SJCRH30 (cell line): ENCODE measurements around the gene PLAC9. TPM values are rescaled to one million over a fixed set of nuclear protein-coding genes. Genes with fewer than 3 reads are reported as not detected.
"Not testable (repeated sequence)": the region's sequence is repeated elsewhere in the genome, so short reads cannot be mapped to it uniquely, and the experiment has no call there.

Experiments
- DNase-seq, 2 experiments: peaks; one replicate each; pipeline ENCODE4 v3.0.0-alpha.2; 2015 to 2020
- H3K27ac ChIP-seq: fragments of 250-450 bp; sonication (Bioruptor Pico); 2 replicates; pipeline ENCODE4 v1.5.1; 2020; ENCODE audit warnings: mild to moderate bottlenecking, moderate library complexity
- H3K27me3 ChIP-seq: fragments of 250-450 bp; sonication (Bioruptor Pico); 2 replicates; pipeline ENCODE4 v1.5.1; 2020; ENCODE audit warnings: mild to moderate bottlenecking, moderate library complexity
- H3K36me3 ChIP-seq: fragments of 250-450 bp; sonication (Bioruptor Pico); 2 replicates; pipeline ENCODE4 v1.5.1; 2020; ENCODE audit warnings: mild to moderate bottlenecking, moderate library complexity
- H3K4me1 ChIP-seq: fragments of 250-450 bp; sonication (Bioruptor Pico); 2 replicates; pipeline ENCODE4 v1.5.1; 2020; ENCODE audit warnings: mild to moderate bottlenecking, moderate library complexity
- H3K4me3 ChIP-seq: fragments of 250-450 bp; sonication (Bioruptor Pico); 2 replicates; pipeline ENCODE4 v1.5.1; 2020; ENCODE audit warnings: mild to moderate bottlenecking, moderate library complexity
- H3K9me3 ChIP-seq: fragments of 250-450 bp; sonication (Bioruptor Pico); replicated peaks from 2 replicates; pipeline ENCODE4 v1.5.1; 2020; ENCODE audit warnings: mild to moderate bottlenecking, moderate library complexity
- total RNA-seq: library from RNA; depleted of rRNA; stranded (reverse); fragments of >200 nt; shearing (Covaris generic); gene quantifications from 2 replicates; pipeline ENCODE4 v1.2.3, GENCODE V29; 2014; rRNA removed

Gene PLAC9, protein sequence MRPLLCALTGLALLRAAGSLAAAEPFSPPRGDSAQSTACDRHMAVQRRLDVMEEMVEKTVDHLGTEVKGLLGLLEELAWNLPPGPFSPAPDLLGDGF
- total RNA-seq = 4.7 and 7.2 TPM in 2 replicates

GRCh38 chr10:80132299-80133139 lies at the start of gene PLAC9:
Gene PLAC9, plus strand, starts transcription at chr10:80132730. Its CDS starts 33 bp downstream, at chr10:80132763.
- no peaks in the 10 kb centered on the region for H3K36me3 ChIP-seq
- H3K27me3 ChIP-seq = no peaks in the 10 kb centered on the region
- peak within 1 kb of the TSS; percentile 64 for H3K4me3 ChIP-seq
- H3K4me1 ChIP-seq = peaks cover 14% of the 10 kb centered on the region; the same call in 1 of the 2 replicates
- no peaks in the 10 kb centered on the region for H3K9me3 ChIP-seq
- DNase-seq = peak; percentile 31 to 47
- H3K27ac ChIP-seq = peak within 1 kb of the TSS; percentile 15; the same call in 1 of the 2 replicates

DNA sequence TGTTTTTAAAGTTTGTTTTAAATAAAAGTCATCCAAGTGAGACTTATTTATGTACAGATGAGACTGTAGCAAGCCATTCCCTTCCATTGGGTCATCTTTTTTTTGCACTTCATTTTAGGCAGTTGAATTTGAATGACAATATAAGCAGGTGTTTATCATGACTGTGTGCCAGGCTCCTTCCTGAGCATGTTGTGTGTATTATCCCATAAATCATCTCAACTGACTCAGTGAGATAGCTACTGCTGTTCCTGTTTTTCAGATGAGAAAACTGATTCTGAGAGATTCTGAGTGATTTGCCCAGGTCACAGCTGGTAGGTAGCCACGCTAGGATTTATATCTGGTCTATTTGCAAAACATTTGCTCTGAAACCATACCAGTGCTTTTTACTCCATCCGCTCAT lies 42.4 kb upstream of the PLAC9 start:
- Histone ChIP-seq H3K4me3 (no peak overlapping the region), H3K4me1 (no peaks in the 10 kb centered on the region), H3K36me3 (no peaks in the 10 kb centered on the region), H3K27ac (no peak overlapping the region), H3K9me3 (no peaks in the 10 kb centered on the region), H3K27me3 (no peaks in the 10 kb centered on the region)
- DNase-seq = no peak

DNA sequence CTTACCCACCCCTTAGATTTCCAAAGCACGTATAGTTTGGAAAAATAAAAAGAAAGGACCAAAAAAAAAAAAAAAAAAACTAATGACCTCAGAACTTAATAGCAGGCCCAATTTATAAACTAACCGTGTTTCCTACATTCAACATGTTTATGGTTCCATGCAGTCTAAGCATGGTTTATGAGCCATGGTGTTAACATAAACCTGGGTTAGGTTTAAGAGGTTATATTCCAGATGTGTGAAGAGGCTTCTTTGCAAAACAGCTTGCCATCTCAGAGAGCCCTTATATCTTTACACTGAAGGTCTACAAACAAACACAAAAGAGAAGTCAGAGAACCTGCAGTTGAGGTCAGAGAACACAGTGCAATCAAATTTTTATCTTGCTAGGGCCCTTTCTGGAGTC lies 38.3 kb upstream of the PLAC9 start:
- Histone ChIP-seq H3K9me3 (no peaks in the 10 kb centered on the region), H3K27ac (no peak overlapping the region), H3K4me3 (no peak overlapping the region)

DNA sequence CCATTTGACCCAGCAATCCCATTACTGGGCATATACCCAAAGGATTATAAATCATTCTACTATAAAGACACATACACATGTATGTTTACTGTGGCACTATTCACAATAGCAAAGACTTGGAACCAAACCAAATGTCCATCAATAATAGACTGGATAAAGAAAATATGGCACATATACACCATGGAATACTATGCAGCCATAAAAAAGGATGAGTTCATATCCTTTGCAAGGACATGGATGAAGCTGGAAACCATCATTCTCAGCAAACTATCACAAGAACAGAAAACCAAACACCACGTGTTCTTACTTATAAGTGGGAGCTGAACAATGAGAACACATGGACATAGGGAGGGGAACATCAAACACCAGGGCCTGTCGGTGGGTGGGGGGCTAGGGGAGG lies 34.3 kb upstream of the PLAC9 start:
- H3K36me3 ChIP-seq, H3K9me3 ChIP-seq, H3K4me1 ChIP-seq, H3K27me3 ChIP-seq, DNase-seq, H3K27ac ChIP-seq, H3K4me3 ChIP-seq: not testable (repeated sequence)

More for the DNA sequence above, 38.3 kb upstream of the PLAC9 start:
- no peaks in the 10 kb centered on the region for H3K27me3 ChIP-seq
- H3K4me1 ChIP-seq = no peaks in the 10 kb centered on the region
- H3K36me3 ChIP-seq = no peaks in the 10 kb centered on the region
- no peak for DNase-seq

GRCh38 chr10:80099295-80099694 lies 33.2 kb upstream of the PLAC9 start:
- not testable (repeated sequence) for H3K27me3 ChIP-seq, DNase-seq, H3K36me3 ChIP-seq, H3K27ac ChIP-seq, H3K4me1 ChIP-seq, H3K4me3 ChIP-seq, H3K9me3 ChIP-seq

GRCh38 chr10:80100116-80100515 lies 32.4 kb upstream of the PLAC9 start:
- no peak for DNase-seq
- Histone ChIP-seq H3K27ac (no peak overlapping the region), H3K4me3 (no peak overlapping the region), H3K27me3 (no peaks in the 10 kb centered on the region), H3K9me3 (no peaks in the 10 kb centered on the region), H3K4me1 (no peaks in the 10 kb centered on the region), H3K36me3 (no peaks in the 10 kb centered on the region)

DNA sequence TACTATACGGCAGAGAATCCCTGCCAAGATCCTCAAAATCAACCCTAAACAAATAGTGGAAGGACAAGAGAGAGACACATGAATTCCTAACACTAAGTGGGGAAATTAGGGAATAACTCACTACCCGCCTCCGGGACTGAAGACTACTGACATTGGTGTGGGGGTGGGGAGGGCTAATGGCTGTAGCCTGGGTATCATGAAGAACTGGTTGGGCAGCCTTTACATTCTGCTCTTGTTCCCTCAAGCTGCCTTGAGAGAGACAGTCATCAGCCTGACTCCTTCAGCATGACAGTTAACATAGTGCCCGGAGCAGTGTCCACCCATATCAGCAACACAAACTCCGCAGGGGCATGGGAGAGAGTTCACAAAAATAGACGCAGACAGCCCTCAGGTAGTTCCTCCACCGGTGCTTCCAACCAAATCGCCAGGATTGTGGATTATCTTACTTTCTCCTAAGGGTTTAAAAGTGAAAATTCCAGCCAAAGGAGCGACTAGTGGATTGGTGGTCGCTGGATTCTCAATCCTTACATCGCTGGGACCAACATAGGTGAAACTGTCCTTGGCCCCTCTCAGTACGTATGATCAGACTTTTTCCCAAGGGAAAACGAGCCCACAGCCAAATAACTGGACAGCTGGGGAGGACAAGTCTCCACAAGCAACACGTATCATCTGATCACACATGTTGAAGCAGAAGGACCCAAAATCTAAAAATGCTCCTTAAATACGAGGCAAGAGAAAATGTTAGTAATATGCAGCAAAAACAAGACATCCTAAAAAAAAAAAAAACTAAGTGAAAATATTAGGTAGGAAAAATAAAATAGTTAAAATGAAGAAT lies 31.5 kb upstream of the PLAC9 start:
- Histone ChIP-seq H3K4me1 (no peaks in the 10 kb centered on the region), H3K27ac (no peak overlapping the region), H3K27me3 (no peaks in the 10 kb centered on the region), H3K4me3 (no peak overlapping the region), H3K9me3 (no peaks in the 10 kb centered on the region), H3K36me3 (no peaks in the 10 kb centered on the region)
- peak in 1 of 2 experiments; percentile 37 for DNase-seq

GRCh38 chr10:80104066-80104926 lies 28.2 kb upstream of the PLAC9 start:
- Histone ChIP-seq H3K36me3 (no peaks in the 10 kb centered on the region), H3K4me3 (no peak overlapping the region), H3K27me3 (no peaks in the 10 kb centered on the region), H3K4me1 (no peaks in the 10 kb centered on the region), H3K27ac (no peak overlapping the region), H3K9me3 (no peaks in the 10 kb centered on the region)
- no peak for DNase-seq

- Histone ChIP-seq H3K4me3 (no peak overlapping the region), H3K27ac (no peak overlapping the region), H3K36me3 (no peaks in the 10 kb centered on the region), H3K4me1 (no peaks in the 10 kb centered on the region), H3K9me3 (no peaks in the 10 kb centered on the region), H3K27me3 (no peaks in the 10 kb centered on the region)
- DNase-seq = no peak
Measured at GRCh38 chr10:80108576-80109239, 23.8 kb upstream of the PLAC9 start.

DNA sequence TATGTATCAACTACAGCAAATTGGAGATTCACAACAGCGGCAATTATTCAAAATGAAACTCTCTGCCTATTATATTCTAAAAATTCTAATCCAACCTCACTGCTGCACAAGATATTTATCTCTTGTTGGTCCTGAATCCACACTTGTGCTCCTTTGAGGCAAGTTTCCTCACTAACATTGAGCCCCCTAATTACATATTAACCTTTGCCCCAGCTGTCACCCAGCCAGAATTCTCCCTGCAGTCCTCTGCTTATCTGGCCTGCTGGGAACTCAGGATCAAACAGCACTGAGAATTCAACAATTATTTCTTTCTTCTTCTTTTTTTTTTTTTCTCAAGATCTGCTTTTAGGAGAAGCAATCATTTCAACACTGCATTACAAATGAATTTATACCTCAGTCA lies 21.5 kb upstream of the PLAC9 start:
- no peak overlapping the region for H3K27ac ChIP-seq
- H3K9me3 ChIP-seq = no peaks in the 10 kb centered on the region
- H3K27me3 ChIP-seq = no peaks in the 10 kb centered on the region

GRCh38 chr10:80118669-80119068 lies 13.9 kb upstream of the PLAC9 start:
- DNase-seq = no peak
- Histone ChIP-seq H3K27ac (no peak overlapping the region), H3K4me3 (no peak overlapping the region), H3K4me1 (no peaks in the 10 kb centered on the region), H3K36me3 (no peaks in the 10 kb centered on the region), H3K27me3 (no peaks in the 10 kb centered on the region), H3K9me3 (no peaks in the 10 kb centered on the region)

More for the DNA sequence above, 21.5 kb upstream of the PLAC9 start:
- no peaks in the 10 kb centered on the region for H3K4me1 ChIP-seq
- DNase-seq = no peak
- H3K4me3 ChIP-seq = no peak overlapping the region
- no peaks in the 10 kb centered on the region for H3K36me3 ChIP-seq

DNA sequence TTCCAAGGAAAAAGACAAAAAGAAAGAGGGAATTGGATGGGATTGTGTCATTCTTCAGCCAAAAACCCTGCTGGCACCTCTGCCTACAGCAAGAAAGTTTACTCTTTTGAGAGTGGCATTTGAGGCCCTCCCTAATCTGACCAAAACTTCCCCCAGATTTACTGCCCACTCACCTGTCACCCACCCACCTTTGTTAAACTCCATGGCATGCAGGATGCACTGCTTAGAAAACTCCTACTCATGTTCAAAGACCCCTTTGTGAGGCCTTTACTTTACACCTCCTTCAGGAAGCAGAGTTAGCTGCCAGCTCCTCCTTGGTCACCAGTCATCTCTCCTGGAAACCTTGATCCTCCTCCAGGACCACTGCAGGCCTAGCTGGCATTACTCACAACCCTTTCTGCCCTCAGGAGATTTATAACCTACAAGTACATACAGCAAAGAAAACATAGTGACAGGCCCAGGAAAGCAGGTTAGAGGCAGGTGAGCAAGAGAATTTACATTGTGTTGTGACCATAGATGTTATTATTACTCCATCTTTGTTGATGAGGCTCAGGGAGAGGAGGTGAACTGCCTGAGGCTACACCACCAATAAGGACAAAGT lies 10.3 kb upstream of the PLAC9 start:
- DNase-seq = no peak
- Histone ChIP-seq H3K27me3 (no peaks in the 10 kb centered on the region), H3K4me3 (no peak overlapping the region), H3K36me3 (no peaks in the 10 kb centered on the region), H3K27ac (no peak overlapping the region), H3K4me1 (no peaks in the 10 kb centered on the region), H3K9me3 (no peaks in the 10 kb centered on the region)

- Histone ChIP-seq H3K27me3 (no peaks in the 10 kb centered on the region), H3K27ac (no peak overlapping the region), H3K4me1 (no peaks in the 10 kb centered on the region), H3K9me3 (no peaks in the 10 kb centered on the region), H3K4me3 (no peak overlapping the region), H3K36me3 (no peaks in the 10 kb centered on the region)
- no peak for DNase-seq
Measured at GRCh38 chr10:80122746-80123145, 9.8 kb upstream of the PLAC9 start.
